NT2/D1 (cell line): ENCODE measurements around the gene MUSK.

Experiments used
- SUZ12 ChIP-seq: IDR thresholded peaks from 2 replicates; pipeline ENCODE4 v1.6.1; 2011; ENCODE audit not compliant: insufficient read length, insufficient read depth; ENCODE audit errors: extremely low read depth
- YY1 ChIP-seq: IDR thresholded peaks from 2 replicates; pipeline ENCODE4 v1.6.1; 2011; ENCODE audit not compliant: insufficient read length, insufficient read depth
- ZNF274 ChIP-seq: IDR thresholded peaks from 2 replicates; pipeline ENCODE4 v1.6.1; 2011; ENCODE audit warnings: mild to moderate bottlenecking, low read depth, low read length

GRCh38 chr9:110776221-110776620 is 107.6 kb downstream of the MUSK start:
- TF ChIP-seq SUZ12, result no peak
- no peak for TF ChIP-seq ZNF274
- no peak for TF ChIP-seq YY1
